HCT116 (cell line): ENCODE measurements around the gene REXO4. TPM values are rescaled to one million over a fixed set of nuclear protein-coding genes. Genes with fewer than 3 reads are reported as not detected.

Experiments
- ATAC-seq: fragments of 200-7000 bp; cut with Tn5 transposase; 2 replicates; pipeline ENCODE4 v1.9.1; 2020; ENCODE audit warnings: mild to moderate bottlenecking, moderate library complexity
- BruUV-seq: library from RNA; stranded (reverse); fragments of 400-500 nt; replicated peaks from 2 replicates; lab custom pipeline; 2021; lab: Mats Ljungman, UMichigan
- CTCF ChIA-PET: fragments of 300-600 bp; sonication (Branson Sonifier 250); formaldehyde crosslinking; loops from one replicate; lab custom pipeline; 2021; ENCODE audit warnings: antibody characterized with exemption; lab: Charles Lee
- POLR2A ChIA-PET: fragments of 300-600, 350-600 bp; sonication (Branson Sonifier 250); formaldehyde crosslinking; loops from one replicate; lab custom pipeline; 2021; ENCODE audit warnings: antibody characterized with exemption; lab: Charles Lee
- RAD21 ChIA-PET, 2 experiments: fragments of 300-600 bp; sonication (Branson Sonifier 250); formaldehyde crosslinking; loops; one replicate each; lab custom pipeline; 2023; ENCODE audit warnings: low total read pairs in 2 of 2; ENCODE audit not compliant: uncharacterized antibody in 2 of 2, unreplicated experiment in 2 of 2, low non-redundant PET in 1 of 2; lab: Charles Lee
- DNase-seq: peaks from one replicate; pipeline ENCODE4 v3.0.0-alpha.2; 2010; ENCODE audit warnings: low read depth, low spot score
- H2AFZ ChIP-seq: fragments of 200-600 bp; shearing (Covaris generic), sonication (generic); 2 replicates; pipeline ENCODE4 v1.6.1; 2017; ENCODE audit warnings: low read depth, mixed run types, mixed read lengths, antibody characterized with exemption, low read length; ENCODE audit not compliant: poor library complexity, severe bottlenecking
- H3K27ac ChIP-seq: 2 replicates; pipeline ENCODE4 v1.5.1; 2012; ENCODE audit warnings: low read depth, low read length
- H3K27me3 ChIP-seq: fragments of 200-600 bp; sonication (generic); 2 replicates; pipeline ENCODE4 v1.6.1; 2016; ENCODE audit warnings: mixed run types, low read length, mixed read lengths; ENCODE audit not compliant: insufficient read depth
- H3K36me3 ChIP-seq, 2 experiments: fragments of 200-500 bp in 1 of 2; fragments of 200-600 bp in 1 of 2; sonication (Bioruptor generic) in 1 of 2; sonication (generic) in 1 of 2; 2 replicates each; pipeline versions ENCODE4 v1.5.1 to v1.6.1; 2014 to 2016; ENCODE audit warnings: low read length in 2 of 2, inconsistent platforms in 1 of 2, mixed read lengths in 1 of 2, mixed run types in 1 of 2; ENCODE audit not compliant: insufficient read depth in 2 of 2, control insufficient read depth in 1 of 2
- H3K4me1 ChIP-seq, 2 experiments: fragments of 200-600 bp in 1 of 2; sonication (generic) in 1 of 2; 2 replicates each; pipeline versions ENCODE4 v1.5.1 to v1.6.1; 2012 to 2017; ENCODE audit warnings: low read length in 2 of 2, inconsistent platforms in 1 of 2, mild to moderate bottlenecking in 1 of 2, mixed read lengths in 1 of 2, mixed run types in 1 of 2, moderate library complexity in 1 of 2; ENCODE audit not compliant: insufficient read depth in 2 of 2, control insufficient read depth in 1 of 2
- H3K4me2 ChIP-seq: fragments of 200-600 bp; sonication (generic); 2 replicates; pipeline ENCODE4 v1.6.1; 2017; ENCODE audit warnings: mixed run types, low read length, mixed read lengths
- H3K4me3 ChIP-seq, 2 experiments: fragments of 200-600 bp in 1 of 2; sonication (generic) in 1 of 2; replicated peaks in 1 of 2; 2 replicates each; pipeline ENCODE4 v1.5.1; 2011 to 2016; ENCODE audit warnings: low read length in 2 of 2, control low read depth in 1 of 2, low read depth in 1 of 2, mild to moderate bottlenecking in 1 of 2, mixed read lengths in 1 of 2, mixed run types in 1 of 2
- H3K79me2 ChIP-seq: fragments of 200-600 bp; sonication (generic); 2 replicates; pipeline ENCODE4 v1.6.1; 2017; ENCODE audit warnings: mild to moderate bottlenecking, mixed run types, low read length, moderate library complexity, mixed read lengths; ENCODE audit not compliant: insufficient read depth
- H3K9ac ChIP-seq: fragments of 200-600 bp; sonication (generic); 2 replicates; pipeline ENCODE4 v1.6.1; 2016; ENCODE audit warnings: low read length, mixed read lengths
- H3K9me2 ChIP-seq: fragments of 200-600 bp; sonication (generic), shearing (Covaris generic); 2 replicates; pipeline ENCODE4 v1.6.1; 2017; ENCODE audit warnings: mixed run types, mild to moderate bottlenecking, moderate library complexity; ENCODE audit not compliant: insufficient read depth
- H3K9me3 ChIP-seq, 2 experiments: fragments of 200-500 bp in 1 of 2; fragments of 200-600 bp in 1 of 2; sonication (Bioruptor generic) in 1 of 2; sonication (generic) in 1 of 2; 2 replicates each; pipeline ENCODE4 v1.6.1; 2014 to 2017; ENCODE audit warnings: low read length in 2 of 2, mixed read lengths in 2 of 2, inconsistent platforms in 1 of 2, low read depth in 1 of 2, mild to moderate bottlenecking in 1 of 2, mixed run types in 1 of 2, moderate library complexity in 1 of 2; ENCODE audit not compliant: control insufficient read depth in 1 of 2, insufficient read depth in 1 of 2
- H4K20me1 ChIP-seq: fragments of 200-600 bp; sonication (generic), shearing (Covaris generic); 2 replicates; pipeline ENCODE4 v1.6.1; 2017; ENCODE audit warnings: mixed run types, mild to moderate bottlenecking, moderate library complexity; ENCODE audit not compliant: insufficient read depth
- CTCF ChIP-seq, 3 experiments: fragments of 200-600 bp in 1 of 3; sonication (generic) in 1 of 3; IDR thresholded peaks in 2 of 3; conservative IDR thresholded peaks in 1 of 3; 2 replicates each; pipeline ENCODE4 v1.5.1; 2012 to 2017; ENCODE audit warnings: low read depth in 2 of 3, low read length in 2 of 3, antibody characterized with exemption in 1 of 3, borderline replicate concordance in 1 of 3, control low read depth in 1 of 3, mild to moderate bottlenecking in 1 of 3, mixed read lengths in 1 of 3, mixed run types in 1 of 3, moderate library complexity in 1 of 3; ENCODE audit not compliant: insufficient read depth in 1 of 3
- EGR1 ChIP-seq: IDR thresholded peaks from 2 replicates; pipeline ENCODE4 v1.6.1; 2012; ENCODE audit warnings: low read depth
- FOSL1 ChIP-seq: IDR thresholded peaks from 2 replicates; pipeline ENCODE4 v1.6.1; 2012; ENCODE audit warnings: low read depth
- POLR2A ChIP-seq: IDR thresholded peaks from 2 replicates; pipeline ENCODE4 v1.7.0; 2011; ENCODE audit warnings: borderline replicate concordance; ENCODE audit not compliant: insufficient read depth, insufficient read length; ENCODE audit errors: extremely low read depth
- POLR2AphosphoS5 ChIP-seq: IDR thresholded peaks from 2 replicates; pipeline ENCODE4 v1.6.1; 2011; ENCODE audit warnings: mild to moderate bottlenecking, low read depth, low read length, moderate library complexity
- RAD21 ChIP-seq: IDR thresholded peaks from 2 replicates; pipeline ENCODE4 v1.6.1; 2012; ENCODE audit warnings: low read depth, mild to moderate bottlenecking
- REST ChIP-seq: IDR thresholded peaks from 2 replicates; pipeline ENCODE4 v1.6.1; 2012; ENCODE audit warnings: low read depth
- SIN3A ChIP-seq: IDR thresholded peaks from 2 replicates; pipeline ENCODE4 v1.6.1; 2012; ENCODE audit warnings: low read depth
- YY1 ChIP-seq: IDR thresholded peaks from 2 replicates; pipeline ENCODE4 v1.6.1; 2011; ENCODE audit warnings: low read length, low read depth, moderate library complexity, mild to moderate bottlenecking; ENCODE audit not compliant: insufficient replicate concordance; ENCODE audit errors: extremely low read depth
- ZNF274 ChIP-seq: fragments of 200-500 bp; sonication (Bioruptor generic); IDR thresholded peaks from 2 replicates; pipeline ENCODE4 v1.6.1; 2014; ENCODE audit warnings: mild to moderate bottlenecking, low read depth, low read length, inconsistent platforms
- intact Hi-C: fragments of 100-400 bp; cut with micrococcal nuclease; formaldehyde crosslinking; loops from 2 replicates; pipeline ENCODE4 v1.10.0; 2022
- total RNA-seq: library from RNA; stranded (reverse); gene quantifications from one replicate; pipeline ENCODE4 v1.2.1, GENCODE V29; 2021; ENCODE audit not compliant: unreplicated experiment

REXO4 gene
- total RNA-seq, 1 experiment from 2014 or later: 24.6 TPM

- no peak overlapping the region for H3K27ac ChIP-seq
- no peak overlapping the region for H3K4me3 ChIP-seq
- H3K4me1 ChIP-seq: peaks cover 7 to 8% of the 10 kb centered on the region in 2 experiments
- POLR2A ChIA-PET: no interaction called here
- H3K9me2 ChIP-seq: no peaks in the 10 kb centered on the region
- H4K20me1 ChIP-seq: no peaks in the 10 kb centered on the region
- no peaks in the 10 kb centered on the region for H3K36me3 ChIP-seq
- no peak overlapping the region for H3K9ac ChIP-seq
- DNase-seq (no peak), ATAC-seq (no peak)
- CTCF ChIA-PET: no interaction called here
- no peak overlapping the region for H2AFZ ChIP-seq
- intact Hi-C loops: loop anchor here (5.0 kb wide), 1 partner anchor 47 kb away; the partner anchor contains the start of gene REXO4
- RAD21 ChIA-PET: no interaction called here
- no peak overlapping the region for H3K4me2 ChIP-seq
- no peaks in the 10 kb centered on the region for H3K9me3 ChIP-seq
- TF ChIP-seq RAD21 (no peak), ZNF274 (no peak), CTCF (IDR thresholded peaks at IDR 0.05 in 2 of 3, conservative IDR thresholded peaks at IDR 0.05 in 1 of 3; ENCODE audit: borderline replicate concordance in 1 of 3, insufficient read depth in 1 of 3, low read depth in 2 of 3, low read length in 2 of 3) (no peak), EGR1 (no peak), POLR2A (no peak), SIN3A (no peak), YY1 (no peak), REST (no peak), POLR2AphosphoS5 (no peak), FOSL1 (no peak)
- H3K79me2 ChIP-seq: no peaks in the 10 kb centered on the region
- no peaks in the 10 kb centered on the region for H3K27me3 ChIP-seq
- no TSS peak for BruUV-seq
These were observed 46.8 kb upstream of the REXO4 start for GRCh38 chr9:133464638-133465037.
